ENCODE results near the gene ZNF92.
"Not testable (repeated sequence)": the region's sequence is repeated elsewhere in the genome, so short reads cannot be mapped to it uniquely, and the experiment has no call there.

DNA sequence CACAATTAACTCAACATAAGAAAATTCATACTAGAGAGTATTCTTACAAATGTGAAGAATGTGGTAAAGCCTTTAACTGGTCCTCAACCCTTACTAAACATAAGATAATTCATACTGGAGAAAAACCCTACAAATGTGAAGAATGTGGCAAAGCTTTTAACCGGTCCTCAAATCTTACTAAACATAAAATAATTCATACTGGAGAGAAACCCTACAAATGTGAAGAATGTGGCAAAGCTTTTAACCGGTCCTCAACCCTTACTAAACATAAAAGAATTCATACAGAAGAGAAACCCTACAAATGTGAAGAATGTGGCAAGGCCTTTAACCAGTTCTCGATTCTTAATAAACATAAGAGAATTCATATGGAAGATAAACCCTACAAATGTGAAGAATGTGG, 25.0 kb downstream of the ZNF92 start:
- TF ChIP-seq, protein P1, sequence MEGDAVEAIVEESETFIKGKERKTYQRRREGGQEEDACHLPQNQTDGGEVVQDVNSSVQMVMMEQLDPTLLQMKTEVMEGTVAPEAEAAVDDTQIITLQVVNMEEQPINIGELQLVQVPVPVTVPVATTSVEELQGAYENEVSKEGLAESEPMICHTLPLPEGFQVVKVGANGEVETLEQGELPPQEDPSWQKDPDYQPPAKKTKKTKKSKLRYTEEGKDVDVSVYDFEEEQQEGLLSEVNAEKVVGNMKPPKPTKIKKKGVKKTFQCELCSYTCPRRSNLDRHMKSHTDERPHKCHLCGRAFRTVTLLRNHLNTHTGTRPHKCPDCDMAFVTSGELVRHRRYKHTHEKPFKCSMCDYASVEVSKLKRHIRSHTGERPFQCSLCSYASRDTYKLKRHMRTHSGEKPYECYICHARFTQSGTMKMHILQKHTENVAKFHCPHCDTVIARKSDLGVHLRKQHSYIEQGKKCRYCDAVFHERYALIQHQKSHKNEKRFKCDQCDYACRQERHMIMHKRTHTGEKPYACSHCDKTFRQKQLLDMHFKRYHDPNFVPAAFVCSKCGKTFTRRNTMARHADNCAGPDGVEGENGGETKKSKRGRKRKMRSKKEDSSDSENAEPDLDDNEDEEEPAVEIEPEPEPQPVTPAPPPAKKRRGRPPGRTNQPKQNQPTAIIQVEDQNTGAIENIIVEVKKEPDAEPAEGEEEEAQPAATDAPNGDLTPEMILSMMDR (conservative IDR thresholded peaks at IDR 0.05; ENCODE audit: low read depth, low read length): not testable (repeated sequence)
- TF ChIP-seq BHLHE40, USF2, POLR2A, MAFK, NFE2L2, SMC3 (IDR thresholded peaks at IDR 0.05; ENCODE audit: low read depth, low read length): not testable (repeated sequence)

Data from IMR-90 (cell line).